H1 (cell line): ENCODE data around the gene UTP3. TPM values are rescaled to one million over a fixed set of nuclear protein-coding genes. Genes with fewer than 3 reads are reported as not detected.

Source experiments
- CTCF ChIA-PET: fragments of 300-600 bp; sonication (Branson Sonifier 250); formaldehyde crosslinking; loops from one replicate; lab custom pipeline; 2021; ENCODE audit not compliant: partially characterized antibody; lab: Charles Lee
- POLR2A ChIA-PET: fragments of 300-600 bp; sonication (Branson Sonifier 250); formaldehyde crosslinking; loops from one replicate; lab custom pipeline; 2021; ENCODE audit warnings: inconsistent platforms; ENCODE audit not compliant: partially characterized antibody; lab: Charles Lee
- DNase-seq, 2 experiments: peaks; one replicate each; pipeline versions ENCODE4 v3.0.0 to v3.0.0-alpha.2; 2010 to 2022; ENCODE audit warnings: low spot score in 2 of 2, low read depth in 1 of 2, mixed read lengths in 1 of 2
- FAIRE-seq: peaks from 2 replicates; lab custom pipeline; 2011; peaks lifted over from hg19 to GRCh38; lab: Jason Lieb, UNC
- H2AFZ ChIP-seq: 2 replicates; pipeline ENCODE4 v1.8.1; 2012; ENCODE audit warnings: low read length, inconsistent platforms
- H2AK5ac ChIP-seq: 2 replicates; pipeline ENCODE4 v1.6.1; 2013; ENCODE audit warnings: low read depth, low read length
- H2BK120ac ChIP-seq: replicated peaks from 2 replicates; pipeline ENCODE3; 2013; ENCODE audit warnings: low read depth, low read length, inconsistent platforms
- H2BK12ac ChIP-seq: 2 replicates; pipeline ENCODE4 v1.6.1; 2013; ENCODE audit warnings: low read depth, low read length
- H2BK15ac ChIP-seq: 2 replicates; pipeline ENCODE4 v1.6.1; 2013; ENCODE audit warnings: low read length
- H2BK20ac ChIP-seq: 2 replicates; pipeline ENCODE4 v1.6.1; 2013; ENCODE audit warnings: low read length
- H2BK5ac ChIP-seq: 2 replicates; pipeline ENCODE4 v1.6.1; 2013; ENCODE audit warnings: low read depth, low read length
- H3K14ac ChIP-seq: 2 replicates; pipeline ENCODE4 v1.6.1; 2013; ENCODE audit warnings: inconsistent platforms; ENCODE audit not compliant: insufficient read length
- H3K18ac ChIP-seq: 2 replicates; pipeline ENCODE4 v1.6.1; 2013; ENCODE audit warnings: low read length; ENCODE audit errors: extremely low read depth
- H3K23ac ChIP-seq: 2 replicates; pipeline ENCODE4 v1.6.1; 2013; ENCODE audit warnings: inconsistent platforms; ENCODE audit not compliant: insufficient read length
- H3K23me2 ChIP-seq: 2 replicates; pipeline ENCODE4 v1.6.1; 2013; ENCODE audit warnings: low read depth, low read length
- H3K27ac ChIP-seq: 2 replicates; pipeline ENCODE4 v1.6.1; 2011; ENCODE audit warnings: low read depth, low read length, inconsistent platforms
- H3K27me3 ChIP-seq, 4 experiments: replicated peaks in 1 of 4; 1 replicate in 1 of 4; 2 replicates in 3 of 4; pipeline versions ENCODE4 v1.6.1 to v1.8.1; 2011 to 2013; ENCODE audit warnings: low read length in 3 of 4, mild to moderate bottlenecking in 3 of 4, inconsistent platforms in 2 of 4, mixed read lengths in 2 of 4, moderate library complexity in 1 of 4; ENCODE audit not compliant: control insufficient read depth in 3 of 4, insufficient read depth in 3 of 4; ENCODE audit errors: extremely low read depth in 1 of 4
- H3K36me3 ChIP-seq, 4 experiments: 2 replicates each; pipeline versions ENCODE4 v1.6.1 to v1.8.1; 2011 to 2013; ENCODE audit warnings: mild to moderate bottlenecking in 4 of 4, low read length in 3 of 4, moderate library complexity in 2 of 4, control low read depth in 1 of 4, inconsistent platforms in 1 of 4; ENCODE audit not compliant: insufficient read depth in 4 of 4, control insufficient read depth in 2 of 4
- H3K4ac ChIP-seq: replicated peaks from 2 replicates; pipeline ENCODE3; 2013; ENCODE audit warnings: low read length, low read depth, mixed read lengths, inconsistent platforms; ENCODE audit not compliant: insufficient read length
- H3K4me1 ChIP-seq, 4 experiments: replicated peaks in 1 of 4; 1 replicate in 1 of 4; 2 replicates in 3 of 4; pipeline versions ENCODE4 v1.6.1 to v1.8.1; 2011 to 2013; ENCODE audit warnings: low read length in 3 of 4, inconsistent platforms in 2 of 4, mixed read lengths in 1 of 4; ENCODE audit not compliant: insufficient read depth in 4 of 4, control insufficient read depth in 3 of 4
- H3K4me2 ChIP-seq, 2 experiments: 2 replicates each; pipeline versions ENCODE4 v1.6.1 to v1.8.1; 2011 to 2013; ENCODE audit warnings: low read depth in 2 of 2, low read length in 2 of 2, control low read depth in 1 of 2, inconsistent platforms in 1 of 2, mild to moderate bottlenecking in 1 of 2; ENCODE audit not compliant: insufficient read depth in 1 of 2
- H3K4me3 ChIP-seq, 4 experiments: fragments of 200-600, 300-600 bp in 1 of 4; sonication (generic), shearing (Covaris generic), sonication (Bioruptor Twin) in 1 of 4; 2 replicates each; pipeline versions ENCODE4 v1.5.1 to v1.8.1; 2011 to 2016; ENCODE audit warnings: low read length in 4 of 4, low read depth in 3 of 4, control low read depth in 2 of 4, inconsistent platforms in 2 of 4, mild to moderate bottlenecking in 2 of 4, mixed read lengths in 1 of 4, moderate library complexity in 1 of 4; ENCODE audit not compliant: insufficient read depth in 2 of 4; ENCODE audit errors: extremely low read depth in 1 of 4
- H3K56ac ChIP-seq: replicated peaks from 2 replicates; pipeline ENCODE3; 2013; ENCODE audit warnings: low read depth, mild to moderate bottlenecking, mixed read lengths, low read length, inconsistent platforms; ENCODE audit not compliant: insufficient read length
- H3K79me1 ChIP-seq: 2 replicates; pipeline ENCODE4 v1.6.1; 2013; ENCODE audit warnings: low read depth, low read length, control low read depth
- H3K79me2 ChIP-seq, 2 experiments: 2 replicates each; pipeline versions ENCODE4 v1.6.1 to v1.8.1; 2012 to 2013; ENCODE audit warnings: low read length in 2 of 2, mild to moderate bottlenecking in 2 of 2, inconsistent platforms in 1 of 2; ENCODE audit not compliant: insufficient read depth in 2 of 2, control insufficient read depth in 1 of 2
- H3K9ac ChIP-seq, 4 experiments: replicated peaks in 1 of 4; 1 replicate in 1 of 4; 2 replicates in 3 of 4; pipeline versions ENCODE4 v1.6.1 to v1.8.1; 2011 to 2013; ENCODE audit warnings: low read depth in 3 of 4, low read length in 3 of 4, control low read depth in 2 of 4, mild to moderate bottlenecking in 2 of 4, moderate library complexity in 2 of 4, inconsistent platforms in 1 of 4; ENCODE audit errors: extremely low read depth in 1 of 4
- H3K9me3 ChIP-seq, 2 experiments: 2 replicates each; pipeline versions ENCODE4 v1.6.1 to v1.8.1; 2012 to 2013; ENCODE audit warnings: mild to moderate bottlenecking in 2 of 2, moderate library complexity in 2 of 2, control low read depth in 1 of 2, inconsistent platforms in 1 of 2, low read depth in 1 of 2, low read length in 1 of 2, mixed read lengths in 1 of 2; ENCODE audit not compliant: insufficient read depth in 2 of 2
- H4K20me1 ChIP-seq, 2 experiments: replicated peaks in 1 of 2; 2 replicates each; pipeline versions ENCODE3 to v1.8.1; 2011 to 2013; ENCODE audit warnings: inconsistent platforms in 2 of 2, low read length in 2 of 2, mild to moderate bottlenecking in 1 of 2; ENCODE audit not compliant: insufficient read depth in 2 of 2, control insufficient read depth in 1 of 2
- H4K5ac ChIP-seq: 2 replicates; pipeline ENCODE4 v1.6.1; 2013; ENCODE audit warnings: low read length, low read depth, mixed read lengths, inconsistent platforms; ENCODE audit not compliant: insufficient read length
- H4K8ac ChIP-seq: 2 replicates; pipeline ENCODE4 v1.8.0; 2013; ENCODE audit warnings: mild to moderate bottlenecking, moderate library complexity, low read length, inconsistent platforms; ENCODE audit not compliant: insufficient read depth; ENCODE audit errors: extremely low read depth
- H4K91ac ChIP-seq: replicated peaks from 2 replicates; pipeline ENCODE3; 2013; ENCODE audit warnings: low read length, mixed read lengths, inconsistent platforms; ENCODE audit not compliant: insufficient read length
- BCL11A ChIP-seq, 2 experiments: IDR thresholded peaks; one replicate each; pipeline ENCODE4 v1.6.1; 2011; ENCODE audit warnings: low read depth in 2 of 2, low read length in 2 of 2, mild to moderate bottlenecking in 2 of 2
- CHD2 ChIP-seq: IDR thresholded peaks from 2 replicates; pipeline ENCODE4 v1.6.1; 2012; ENCODE audit warnings: low read length, improper control_type of control experiment
- EP300 ChIP-seq, 2 experiments: IDR thresholded peaks; 1 replicate in 1 of 2; 2 replicates in 1 of 2; pipeline ENCODE4 v1.6.1; 2011 to 2012; ENCODE audit warnings: low read depth in 2 of 2, low read length in 2 of 2, mild to moderate bottlenecking in 2 of 2, borderline replicate concordance in 1 of 2, inconsistent platforms in 1 of 2, moderate library complexity in 1 of 2
- KDM1A ChIP-seq: fragments of 200-600, 300-600 bp; sonication (generic); IDR thresholded peaks from 2 replicates; pipeline ENCODE4 v1.7.1; 2016; ENCODE audit warnings: mild to moderate bottlenecking, low read length, borderline replicate concordance
- RXRA ChIP-seq: IDR thresholded peaks from 2 replicates; pipeline ENCODE4 v1.6.1; 2011; ENCODE audit warnings: low read depth, mild to moderate bottlenecking, low read length, moderate library complexity; ENCODE audit not compliant: insufficient read depth
- SP2 ChIP-seq: IDR thresholded peaks from 2 replicates; pipeline ENCODE4 v1.6.1; 2012; ENCODE audit warnings: mild to moderate bottlenecking, low read length, inconsistent platforms
- USF2 ChIP-seq: IDR thresholded peaks from 2 replicates; pipeline ENCODE4 v1.6.1; 2011; ENCODE audit warnings: low read length, improper control_type of control experiment
- WGBS, 2 experiments: shearing (Covaris generic) in 1 of 2; methylation state at CpG; one replicate each; pipeline versions ENCODE4 v1.1.6 to v1.1.7; 2013 to 2015; ENCODE audit warnings: low lambda C conversion rate in 2 of 2, mixed read lengths in 2 of 2, inconsistent platforms in 1 of 2, low coverage in 1 of 2, missing lambda C conversion rate in 1 of 2; ENCODE audit not compliant: insufficient replicate concordance in 2 of 2, insufficient coverage in 1 of 2, insufficient read length in 1 of 2; ENCODE audit errors: extremely low coverage in 1 of 2, missing lambda C conversion rate in 1 of 2; 5-methylcytosine and 5-hydroxymethylcytosine counted together
- polyA plus RNA-seq, 7 experiments: library from polyadenylated mRNA; depleted of rRNA in 3 of 7; stranded (reverse) in 5 of 7; unstranded in 2 of 7; fragments of >200 nt in 5 of 7; fragments of 200-250 nt in 2 of 7; gene quantifications; 1 replicate in 5 of 7; 2 replicates in 1 of 7; 4 replicates in 1 of 7; pipeline versions ENCODE4 v1.2.1 to v1.2.3, GENCODE V29; 2011 to 2013; ENCODE audit warnings: missing spikeins in 2 of 7, mixed read lengths in 2 of 7
- total RNA-seq: library from RNA; stranded (reverse); fragmentation: NEBNext Ultra II Directional; extraction: Animal tissue kit (Norgen Biotek cat#: 25700); gene quantifications from 2 replicates; pipeline ENCODE4 v1.2.1, GENCODE V29; 2021

The UTP3 gene
- total and polyA plus RNA-seq, 2 of the 8 experiments (the other 6 are each of a cell fraction or from before 2014, with no cell fraction given), result 11.2 to 51.3 TPM

- H3K23me2 ChIP-seq, result no peaks in the 10 kb centered on the region
- no peak overlapping the region for H3K9ac ChIP-seq
- H3K56ac ChIP-seq, result no peak overlapping the region
- no peak overlapping the region for H3K14ac ChIP-seq
- no peak overlapping the region for H3K18ac ChIP-seq
- H2BK120ac ChIP-seq, result no peak overlapping the region
- H3K79me1 ChIP-seq, result peaks cover 2% of the 10 kb centered on the region; the same call in 1 of the 2 replicates
- CTCF ChIA-PET, result interaction anchor here (0.7 to 1.8 kb wide), 4 partner anchors 9 to 101 kb away, joined by 3 to 4 read pairs (median 4); no protein-coding TSS in a partner anchor
- H4K91ac ChIP-seq, result no peak overlapping the region
- no peak overlapping the region for H2BK12ac ChIP-seq
- H3K27ac ChIP-seq, result no peak overlapping the region
- H3K9me3 ChIP-seq, result no peaks in the 10 kb centered on the region
- no peak overlapping the region for H2AFZ ChIP-seq
- H4K8ac ChIP-seq, result no peak overlapping the region
- no peaks in the 10 kb centered on the region for H3K36me3 ChIP-seq
- no peak overlapping the region for H3K4me3 ChIP-seq
- no peak overlapping the region for H4K5ac ChIP-seq
- no peak overlapping the region for H2BK5ac ChIP-seq
- no peaks in the 10 kb centered on the region for H3K79me2 ChIP-seq
- no peak overlapping the region for H2BK20ac ChIP-seq
- POLR2A ChIA-PET, result no interaction called here
- no peak overlapping the region for H3K4ac ChIP-seq
- H3K27me3 ChIP-seq, result no peaks in the 10 kb centered on the region
- WGBS, 2 experiments, result 90% methylated on average over 11 of the region's 11 CpGs; no CpG with 5 or more reads in 1 of the 2 experiments
- H2AK5ac ChIP-seq, result no peak overlapping the region
- no peak for FAIRE-seq
- no peak overlapping the region for H3K23ac ChIP-seq
- H3K4me1 ChIP-seq, result no peaks in the 10 kb centered on the region; a peak in 1 of 7 replicates
- no peak overlapping the region for H3K4me2 ChIP-seq
- no peaks in the 10 kb centered on the region for H4K20me1 ChIP-seq
- no peak for DNase-seq
- no peak overlapping the region for H2BK15ac ChIP-seq
- TF ChIP-seq CHD2 (no peak), RXRA (no peak), KDM1A (no peak), USF2 (no peak), BCL11A (IDR thresholded peaks at IDR 0.05; ENCODE audit: low read depth in 2 of 2, low read length in 2 of 2) (no peak), EP300 (IDR thresholded peaks at IDR 0.05; ENCODE audit: borderline replicate concordance in 1 of 2, low read depth in 2 of 2, low read length in 2 of 2) (no peak), SP2 (no peak)
Observed at GRCh38 chr4:70728091-70728490, 39.8 kb downstream of the UTP3 start.
